CD4-positive, alpha-beta T cell treated with Interleukin-15 for 4 hours (primary cell): ENCODE measurements around the gene ZNF821.
A peak's percentile ranks its signal among the peaks of the same experiment; 100 is the strongest.
"Not testable (repeated sequence)": the region's sequence is repeated elsewhere in the genome, so short reads cannot be mapped to it uniquely, and the experiment has no call there.

Source experiments
- DNase-seq: peaks from one replicate; pipeline ENCODE4 v3.0.0-alpha.2; 2020; ENCODE audit warnings: low spot score

ZNF821 gene

DNA sequence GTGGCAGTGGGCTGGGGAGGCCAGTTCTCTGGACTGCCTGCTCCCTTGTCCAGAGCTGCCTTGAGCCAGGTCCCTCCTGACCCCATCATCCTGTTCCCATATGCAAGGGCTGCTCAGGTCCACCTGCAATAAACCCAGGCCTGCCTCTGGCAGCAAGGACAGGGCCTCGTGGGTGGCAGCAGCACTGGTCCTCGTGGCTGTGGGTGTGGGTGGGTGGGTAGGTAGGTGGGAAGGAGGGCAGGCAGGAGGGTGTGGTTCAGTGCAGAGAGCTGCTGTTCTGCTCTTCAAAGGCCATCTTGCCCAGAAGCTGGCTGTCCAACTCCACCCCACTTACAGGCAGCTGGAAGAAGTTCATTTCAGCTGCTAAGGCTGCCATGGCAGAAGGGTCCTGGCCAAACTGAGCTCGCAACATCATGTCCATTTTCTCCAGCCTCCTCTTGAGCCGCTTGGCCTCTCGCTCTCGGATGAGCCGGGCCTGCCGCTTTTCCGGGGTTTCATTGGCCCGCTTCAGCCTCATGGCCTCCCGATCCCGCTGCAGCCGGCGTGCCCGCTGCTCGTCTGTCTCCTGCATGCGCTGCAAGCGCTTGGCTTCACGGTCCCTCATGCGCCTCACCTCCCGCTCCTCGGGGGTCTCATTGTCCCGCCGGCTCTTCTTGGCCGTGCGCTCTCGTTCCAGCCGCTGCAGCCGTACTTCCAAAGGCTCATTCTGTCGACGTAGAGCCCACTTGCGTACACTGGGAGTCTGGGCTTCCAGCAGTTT, 24.0 kb downstream of the ZNF821 start:
- no peak for DNase-seq

DNA sequence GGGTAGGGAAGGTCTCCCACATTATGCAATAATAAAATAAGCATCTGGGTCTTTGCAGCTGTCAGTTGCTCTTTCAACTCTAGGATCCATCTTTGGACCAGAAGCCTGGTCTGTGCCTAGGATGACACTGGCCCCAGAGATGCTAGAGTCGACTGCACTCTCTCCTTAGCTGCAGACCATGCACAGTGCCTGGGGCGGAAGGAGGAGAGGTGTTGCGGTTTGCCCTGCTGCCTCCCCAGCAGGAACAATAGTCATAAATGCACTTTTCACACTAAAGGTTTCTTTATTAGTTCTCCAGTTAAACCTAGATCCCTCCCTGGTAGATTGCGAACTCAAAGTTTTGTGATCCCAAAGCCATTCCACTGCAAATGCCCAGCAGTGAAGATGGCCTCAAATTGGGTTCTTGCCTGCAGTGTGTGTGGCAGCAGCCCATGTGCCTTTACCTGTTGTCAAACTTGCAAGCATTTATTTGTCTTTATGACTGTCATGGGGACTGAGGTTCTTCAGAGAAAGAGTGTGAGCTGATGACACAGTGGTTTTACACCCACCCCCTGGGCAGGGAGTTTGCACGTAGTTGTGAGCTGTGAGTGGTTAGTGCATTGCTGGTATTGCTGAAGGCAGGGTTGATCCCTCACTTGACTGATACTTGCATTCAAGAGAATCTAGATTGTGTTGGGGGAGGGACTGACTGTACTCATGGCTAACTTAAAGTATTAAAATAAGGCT, 27.9 kb downstream of the ZNF821 start:
- DNase-seq, result peak; percentile 60

DNA sequence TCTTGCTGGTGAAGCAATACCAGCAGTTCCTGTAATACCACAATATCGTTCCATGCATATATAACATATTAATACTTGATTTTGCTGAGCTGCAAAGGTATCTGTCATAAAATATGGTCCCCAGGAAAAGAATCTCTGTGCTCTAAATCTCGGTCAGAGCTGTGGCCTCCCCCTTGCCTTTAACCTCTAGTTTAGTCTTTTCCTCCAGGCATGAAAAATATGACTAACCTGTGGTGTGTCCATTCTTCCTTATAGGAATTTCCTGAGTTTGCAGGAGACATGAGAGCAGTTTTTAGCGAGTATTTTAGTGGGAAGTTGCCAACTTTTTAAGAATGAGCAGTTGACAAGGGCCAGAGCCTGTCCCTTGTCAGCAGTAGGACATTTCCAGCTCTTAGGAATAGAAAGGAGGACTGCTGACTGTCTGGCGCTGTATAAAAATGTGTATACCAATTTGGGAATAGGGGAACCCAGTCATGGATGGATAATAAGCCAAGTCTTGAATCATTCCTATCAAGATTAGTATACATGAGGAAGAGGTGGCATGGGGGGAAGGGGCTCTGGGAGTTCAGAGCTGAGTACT, 29.5 kb downstream of the ZNF821 start:
- DNase-seq, result no peak

DNA sequence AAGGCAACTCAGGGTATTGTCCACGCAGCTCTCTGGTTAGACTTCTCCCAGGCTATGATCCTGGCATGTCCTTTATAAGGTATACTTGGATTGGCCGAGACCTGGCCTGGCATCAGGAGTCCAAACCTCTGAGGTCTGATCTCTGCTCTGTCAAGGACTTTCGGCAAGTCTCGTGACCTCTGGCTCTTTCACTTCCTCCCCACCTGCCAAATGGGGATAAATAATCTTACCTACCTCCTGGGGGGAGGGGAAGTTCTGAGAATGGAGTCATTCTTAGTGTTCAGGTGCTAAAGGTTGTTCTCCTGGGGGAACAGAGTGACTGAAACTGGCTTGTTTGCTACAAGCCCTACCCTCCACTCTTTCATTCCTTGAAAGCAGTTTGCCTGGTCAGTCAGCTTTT, 30.6 kb downstream of the ZNF821 start:
- no peak for DNase-seq

DNA sequence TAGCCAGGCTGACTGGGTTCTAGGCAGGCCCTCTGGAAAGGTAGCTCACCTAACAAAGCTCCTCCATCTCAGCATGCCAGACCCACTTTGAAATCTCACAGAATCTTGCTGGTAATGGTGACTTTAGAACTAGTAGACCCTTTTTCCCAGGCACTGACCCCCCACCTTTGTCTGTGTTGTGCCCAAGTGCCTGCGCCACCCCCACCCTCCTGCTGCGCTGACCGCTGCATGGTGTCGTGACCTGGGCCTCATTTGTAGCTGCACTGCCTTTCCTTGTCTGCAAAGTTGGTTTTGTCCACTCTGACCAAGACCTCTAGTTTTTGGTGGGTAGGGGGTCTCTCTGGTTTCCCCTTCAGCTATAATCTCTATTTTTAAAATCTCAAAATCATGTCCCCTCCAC, 31.4 kb downstream of the ZNF821 start:
- no peak for DNase-seq

DNA sequence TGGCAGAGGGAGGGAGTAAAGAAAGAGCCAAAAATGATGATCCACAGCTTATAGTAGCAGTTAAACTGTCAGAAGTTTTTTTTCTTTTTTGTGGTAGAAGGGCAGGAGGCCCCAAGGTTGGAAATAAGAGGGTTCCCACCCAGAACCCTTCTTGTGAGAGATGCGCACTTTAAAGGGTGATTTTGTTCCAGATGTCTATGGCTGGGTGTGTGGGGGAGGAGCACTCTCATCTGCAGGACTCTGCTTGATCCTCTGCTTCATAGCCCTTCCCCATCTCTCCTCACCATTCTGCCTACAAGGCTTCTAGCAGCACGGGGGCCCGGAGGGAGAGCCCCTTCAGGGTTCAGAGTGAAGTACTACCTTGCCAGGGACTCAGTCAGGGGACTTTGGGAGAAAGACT, 31.8 kb downstream of the ZNF821 start:
- no peak for DNase-seq

DNA sequence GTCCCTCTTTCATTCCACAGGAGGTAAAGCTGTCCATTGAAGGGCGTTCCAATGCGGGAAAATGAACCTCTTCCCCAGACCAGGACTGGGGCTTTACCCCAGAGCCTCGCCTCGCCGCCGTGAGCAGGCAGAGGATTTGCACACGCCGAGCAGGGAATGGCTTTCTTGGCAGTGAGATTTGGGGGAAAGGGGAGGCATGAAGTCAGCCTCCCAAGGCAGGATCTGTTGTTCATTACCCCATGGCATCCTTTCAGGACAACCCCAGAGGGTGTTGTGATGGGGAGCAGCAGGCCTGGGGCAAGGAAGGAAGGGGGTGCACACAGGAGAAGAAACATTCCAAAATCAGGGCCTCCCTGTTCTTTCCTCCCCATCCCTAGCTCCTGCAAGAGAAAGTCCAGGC, 32.2 kb downstream of the ZNF821 start:
- DNase-seq, result no peak

DNA sequence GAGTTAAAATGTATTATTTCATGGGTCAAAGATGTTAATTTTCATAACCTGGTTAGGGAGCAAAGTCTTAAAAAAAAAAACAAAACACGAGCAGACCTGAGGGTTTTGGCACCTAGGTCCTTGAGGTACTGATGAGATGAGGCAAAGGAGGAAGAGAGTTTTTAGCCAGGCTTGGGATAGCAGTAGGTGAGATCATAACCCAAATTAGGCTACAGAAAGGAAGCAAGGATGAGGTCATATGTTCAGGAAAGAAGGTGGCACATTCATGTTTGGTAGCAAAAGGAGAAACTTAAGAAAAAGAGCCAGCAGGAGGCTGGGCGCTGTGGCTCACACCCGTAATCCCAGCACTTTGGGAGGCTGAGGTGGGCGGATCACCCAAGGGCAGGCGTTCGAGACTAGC, 35.4 kb downstream of the ZNF821 start:
- no peak for DNase-seq

DNA sequence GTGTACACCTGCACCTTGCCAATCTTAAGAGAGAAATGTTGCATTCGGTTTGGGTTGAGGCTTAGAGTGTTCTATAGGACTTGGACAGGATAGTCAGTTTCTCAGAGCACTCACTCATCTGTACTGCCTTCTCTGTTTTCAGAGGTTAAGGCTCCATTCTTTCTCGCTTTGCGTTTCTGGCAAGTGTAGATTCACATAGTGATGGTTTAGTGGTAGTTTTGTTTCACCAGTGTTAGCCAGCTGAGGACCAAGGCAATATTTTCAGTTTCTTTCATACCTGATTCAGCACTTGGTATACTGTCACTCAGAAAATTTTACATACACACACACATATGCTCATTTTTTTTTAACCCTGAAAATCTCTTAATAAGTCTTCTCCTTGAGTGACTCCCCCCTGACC, 36.9 kb downstream of the ZNF821 start:
- no peak for DNase-seq

DNA sequence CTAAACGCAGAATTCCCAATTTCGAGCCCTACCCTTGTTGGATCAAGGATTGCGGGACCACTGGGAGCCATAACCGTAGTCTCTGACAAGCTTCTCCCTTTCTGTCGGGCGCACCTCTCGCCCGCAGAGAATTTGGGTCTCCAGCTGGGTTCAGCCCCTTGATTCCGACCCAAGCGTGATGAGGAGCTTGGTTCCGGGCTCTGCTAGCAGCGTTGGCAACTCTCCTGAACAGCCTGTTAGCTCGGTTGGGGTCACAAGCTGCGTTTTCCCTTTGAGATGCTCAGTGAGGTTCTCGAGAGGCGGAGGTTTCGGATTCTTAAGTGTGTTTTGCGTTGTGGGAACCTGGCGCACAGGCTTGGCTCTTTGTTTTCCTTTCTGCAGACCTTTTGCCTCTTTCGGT, 37.6 kb downstream of the ZNF821 start:
- DNase-seq, result no peak

DNA sequence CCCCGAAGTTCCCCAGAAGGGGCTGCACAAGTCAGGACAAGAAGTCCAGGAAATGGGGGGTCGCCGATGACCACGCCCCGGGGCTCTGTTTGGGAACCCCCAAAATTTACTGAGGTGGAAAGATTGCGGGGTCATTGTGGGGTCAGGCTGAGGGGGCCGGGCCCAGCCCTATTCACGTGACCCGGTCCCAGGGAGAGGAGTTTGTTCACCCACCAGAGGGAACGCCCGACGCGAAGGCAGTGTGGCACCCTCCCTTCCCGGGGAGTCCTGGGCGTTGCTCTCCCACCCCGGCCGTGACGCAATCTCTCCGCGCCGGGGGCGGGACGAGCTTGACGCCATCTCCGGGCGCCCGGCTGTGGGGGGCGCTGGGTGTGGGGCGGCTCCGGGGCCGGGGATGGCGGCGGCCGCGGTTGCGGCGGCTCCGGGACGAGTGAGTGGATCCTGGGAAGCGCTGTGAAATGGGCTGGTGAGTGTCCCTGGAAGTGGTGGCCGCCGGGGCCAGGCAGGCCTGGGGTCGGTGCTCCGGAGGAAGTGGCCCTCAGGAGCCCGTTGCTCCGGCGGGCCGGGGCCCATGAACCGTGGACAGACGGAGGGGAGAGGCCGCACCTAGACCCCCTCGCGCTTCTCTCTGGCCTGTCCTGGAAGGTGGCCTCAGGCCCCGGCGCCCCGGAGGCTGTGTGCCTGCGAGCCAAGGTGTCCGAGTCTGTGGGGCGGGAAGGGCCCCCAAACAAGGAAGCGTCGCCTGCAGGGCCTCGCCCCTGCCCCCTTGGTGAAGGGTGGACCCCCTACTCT, 38.1 kb downstream of the ZNF821 start, which contains the start of gene ATXN1L:
Gene ATXN1L (plus strand): TSS at position 338 of the 792 bp plus-strand sequence. CDS start 3,765 bp downstream, outside the sequence.
- DNase-seq, result peak; percentile 93

DNA sequence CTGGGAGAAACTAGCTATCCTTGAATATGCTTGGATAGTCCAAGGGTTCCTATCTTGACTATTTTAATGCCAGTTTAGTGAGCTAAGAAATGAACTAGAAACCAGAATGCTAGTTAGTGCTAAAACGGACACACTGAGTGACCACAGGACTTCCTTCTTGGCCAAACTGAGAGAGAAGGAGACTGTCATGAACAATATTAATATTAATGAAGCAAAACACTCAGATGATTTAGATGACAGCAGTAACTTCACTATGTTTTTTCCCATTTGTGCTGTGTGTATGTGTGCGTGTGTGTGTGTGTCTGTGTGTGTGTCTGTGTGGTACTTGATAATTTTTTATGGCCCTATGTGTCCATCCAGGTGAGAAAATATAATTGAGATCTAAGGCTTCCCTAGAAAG, 40.4 kb downstream of the ZNF821 start:
- no peak for DNase-seq

DNA sequence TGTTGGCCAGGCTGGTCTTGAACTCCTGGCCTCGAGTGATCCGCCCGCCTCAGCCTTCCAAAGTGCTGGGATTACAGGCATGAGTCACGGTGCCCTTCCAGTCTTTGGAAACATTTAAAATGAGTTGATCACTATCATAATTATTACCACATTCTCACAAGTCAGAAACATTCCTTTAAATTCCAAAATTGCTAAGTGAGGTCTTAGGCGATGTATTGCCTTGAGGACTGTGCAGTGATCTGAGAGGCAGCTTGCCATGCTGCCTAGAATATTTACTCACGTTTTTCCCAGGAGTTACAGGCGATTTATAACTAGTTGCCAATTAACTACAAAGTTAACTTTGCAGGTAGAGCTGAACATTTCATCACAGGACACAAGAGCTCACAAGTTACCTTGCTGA, 43.9 kb downstream of the ZNF821 start:
- DNase-seq, result no peak

DNA sequence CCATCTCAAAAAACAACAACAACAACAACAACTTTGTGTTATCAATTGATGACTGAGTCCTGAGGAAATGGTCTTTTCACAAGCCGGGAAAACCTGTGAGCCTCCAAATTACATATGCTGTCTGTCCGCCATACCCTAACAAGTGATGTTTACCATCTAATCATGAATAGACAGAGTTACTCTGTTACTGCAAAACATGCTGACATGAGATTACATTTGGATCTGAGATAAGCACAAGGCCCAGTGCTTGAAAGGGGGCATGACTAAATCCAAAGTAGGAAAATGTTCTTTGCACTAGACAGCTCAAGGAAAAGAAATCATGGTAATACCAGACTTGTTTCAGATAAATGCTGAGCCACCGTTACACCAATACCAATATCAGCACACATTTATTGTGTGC, 46.8 kb downstream of the ZNF821 start:
- DNase-seq, result no peak

DNA sequence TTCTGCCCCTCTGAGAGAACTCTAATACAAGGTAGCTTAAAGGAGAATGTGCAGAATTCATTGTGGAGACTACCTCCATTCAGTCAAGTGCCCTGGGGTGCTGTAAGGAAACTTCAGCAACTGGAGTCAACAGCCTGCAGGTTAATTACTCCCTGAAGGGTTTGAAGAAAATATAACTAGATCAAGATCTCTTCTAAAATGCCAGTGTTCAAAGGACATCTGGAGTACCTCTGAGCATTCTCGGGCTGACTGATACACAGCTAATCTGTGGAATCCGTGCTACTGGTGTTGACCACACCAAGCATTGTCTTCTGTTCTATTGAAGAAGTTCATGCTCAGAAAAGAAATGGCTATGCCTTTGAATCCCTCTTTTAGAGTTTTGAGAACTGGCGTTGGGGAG, 49.7 kb downstream of the ZNF821 start:
- no peak for DNase-seq

DNA sequence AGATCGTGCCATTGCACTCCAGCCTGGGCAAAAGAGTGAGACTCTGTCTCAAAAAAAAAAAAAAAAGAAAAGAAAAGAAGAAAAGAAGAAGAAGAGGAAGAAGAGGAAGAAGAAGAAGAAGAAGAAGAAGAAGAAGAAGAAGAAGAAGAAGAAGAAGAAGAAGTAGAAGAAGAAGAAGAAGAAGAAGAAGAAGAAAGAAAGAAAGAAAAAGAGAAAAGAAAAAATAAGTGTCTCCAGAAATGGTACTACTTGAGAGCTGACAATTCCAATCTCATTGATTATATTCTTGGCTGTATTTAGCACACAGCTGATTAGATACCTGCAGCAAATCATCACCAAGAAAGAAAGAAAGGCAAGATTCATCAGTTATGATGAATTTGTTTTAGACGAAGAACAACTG, 51.9 kb downstream of the ZNF821 start:
- DNase-seq, result not testable (repeated sequence)

DNA sequence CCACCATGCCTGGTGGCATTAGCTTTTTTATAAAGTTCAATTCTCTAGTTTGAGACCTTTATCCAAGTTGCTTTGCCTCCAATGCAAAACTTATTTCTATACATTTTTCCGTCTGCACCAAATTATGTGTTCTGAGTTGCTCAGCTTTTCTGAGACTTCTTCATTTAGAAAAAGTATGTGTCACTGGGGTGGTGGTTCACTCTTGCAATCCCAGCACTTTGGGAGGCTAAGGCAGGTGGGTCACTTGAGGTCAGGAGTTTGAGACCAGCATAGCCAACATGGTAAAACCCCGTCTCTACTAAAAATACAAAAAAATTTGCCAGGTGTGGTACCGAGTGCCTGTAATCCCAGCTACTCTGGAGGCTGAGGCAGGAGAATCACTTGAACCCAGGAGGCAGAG, 52.3 kb downstream of the ZNF821 start:
- DNase-seq, result not testable (repeated sequence)

DNA sequence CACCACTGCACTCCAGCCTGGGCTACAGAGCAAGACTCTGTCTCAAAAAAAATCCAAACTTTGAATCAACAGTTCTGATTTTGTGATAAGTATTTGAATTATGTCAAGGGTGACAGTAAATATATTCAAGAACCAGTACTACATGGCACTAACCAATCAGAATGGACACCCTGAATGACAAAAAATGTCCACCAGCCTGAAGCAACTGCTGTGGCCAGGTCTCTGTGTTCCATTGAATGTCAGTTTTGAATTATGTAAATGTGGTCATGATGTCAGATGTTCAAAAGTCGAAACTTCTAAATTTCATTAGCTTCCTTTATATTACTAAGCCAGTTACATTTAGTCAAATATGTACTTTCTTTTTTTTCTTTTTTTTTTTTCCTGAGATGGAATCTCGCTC, 53.6 kb downstream of the ZNF821 start:
- no peak for DNase-seq

DNA sequence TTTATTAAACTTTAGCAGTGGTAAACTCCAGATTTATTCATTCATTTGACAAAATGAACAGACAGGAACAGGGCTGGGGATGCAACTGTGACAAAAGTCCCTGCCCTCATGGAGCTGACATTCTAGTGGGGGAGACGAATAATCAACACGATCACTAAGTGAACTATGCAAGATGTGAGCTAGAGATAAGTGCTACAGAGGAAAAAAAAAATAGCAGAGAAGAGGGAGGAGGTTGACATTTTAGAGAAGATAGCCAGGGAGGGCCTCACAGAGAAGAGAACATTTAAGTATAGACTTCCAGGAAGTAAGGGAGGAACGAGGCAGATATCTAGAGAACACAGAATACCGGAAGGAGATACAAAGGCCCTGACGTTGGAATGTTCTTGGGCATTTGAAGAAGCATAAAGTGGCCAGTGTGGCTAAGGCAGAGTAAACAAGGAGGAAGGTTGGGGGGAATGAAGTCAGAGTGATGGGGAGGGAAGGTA, 57.4 kb downstream of the ZNF821 start:
- no peak for DNase-seq

DNA sequence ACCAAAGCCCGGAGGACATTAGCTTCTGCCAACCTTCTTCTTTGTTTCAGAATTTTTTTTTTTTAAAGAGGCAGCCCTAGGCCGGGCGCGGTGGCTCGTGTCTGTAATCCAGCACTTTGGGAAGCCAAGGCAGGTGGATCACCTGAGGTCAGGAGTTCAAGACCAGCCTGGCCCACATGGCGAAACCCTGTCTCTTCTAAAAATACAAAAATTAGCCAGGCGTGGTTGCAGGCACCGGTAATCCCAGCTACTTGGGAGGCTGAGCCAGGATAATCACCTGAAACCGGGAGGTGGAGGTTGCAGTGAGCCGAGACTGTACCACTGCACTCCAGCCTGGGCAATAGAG, 66.9 kb downstream of the ZNF821 start:
- DNase-seq, result not testable (repeated sequence)

DNA sequence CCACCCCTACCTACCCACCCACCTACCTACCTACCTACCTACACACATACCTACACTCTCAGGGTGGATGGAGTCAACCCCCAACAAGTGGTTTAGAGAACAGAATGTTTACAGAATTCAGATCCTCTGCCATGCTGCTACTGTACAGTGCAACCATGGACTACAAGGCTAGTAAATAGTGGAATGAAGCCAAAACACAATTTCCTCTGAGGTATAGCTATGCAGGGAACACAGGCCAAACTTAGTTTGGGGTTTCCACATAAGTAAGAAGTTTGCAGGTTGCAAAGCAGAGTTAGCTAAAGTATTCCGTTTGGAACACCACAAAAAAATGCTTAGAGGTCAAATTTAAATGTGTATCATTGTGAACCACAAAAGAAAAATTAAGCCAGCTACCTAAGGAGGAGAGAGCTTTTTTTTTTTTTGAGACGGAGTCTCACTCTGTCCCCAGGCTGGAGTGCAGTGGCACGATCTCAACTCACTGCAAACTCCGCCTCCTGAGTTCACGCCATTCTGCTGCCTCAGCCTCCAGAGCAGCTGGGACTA, 72.7 kb downstream of the ZNF821 start:
- no peak for DNase-seq

DNA sequence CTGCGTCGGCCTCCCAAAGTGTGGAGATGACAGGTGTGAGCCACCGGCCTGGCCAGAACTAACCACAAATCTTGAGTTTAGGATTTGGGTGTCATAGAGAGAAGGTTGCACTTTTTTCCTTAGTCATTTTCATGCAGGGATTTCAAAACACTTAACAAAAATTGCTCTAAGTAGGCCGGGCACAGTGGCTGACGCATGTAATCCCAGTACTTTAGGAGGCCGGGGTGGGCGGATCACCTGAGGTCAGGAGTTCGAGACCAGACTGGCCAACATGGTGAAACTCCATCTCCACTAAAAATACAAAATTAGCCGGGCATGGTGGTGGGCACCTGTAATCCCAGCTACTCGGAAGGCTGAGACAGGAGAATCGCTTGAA, 73.8 kb downstream of the ZNF821 start:
- not testable (repeated sequence) for DNase-seq
